Umbilical cord (tissue), 2 donors: ENCODE data around the gene NECTIN1. TPM values are rescaled to one million over a fixed set of nuclear protein-coding genes. Genes with fewer than 3 reads are reported as not detected.
A peak's percentile ranks its signal among the peaks of the same experiment; 100 is the strongest.
"Not testable (repeated sequence)": the region's sequence is repeated elsewhere in the genome, so short reads cannot be mapped to it uniquely, and the experiment has no call there.

Experiments
- DNase-seq: peaks from one replicate; pipeline ENCODE4 v3.0.0-alpha.2; 2015; ENCODE audit warnings: low spot score
- total RNA-seq: library from RNA; depleted of rRNA; stranded (reverse); fragments of >200 nt; gene quantifications from one replicate; pipeline ENCODE4 v1.2.3, GENCODE V29; 2014; ENCODE audit warnings: low replicate concordance; ENCODE audit not compliant: insufficient read depth

NECTIN1 gene
- total RNA-seq, 1 donor from 2014 or later, result 4.1 TPM

DNA sequence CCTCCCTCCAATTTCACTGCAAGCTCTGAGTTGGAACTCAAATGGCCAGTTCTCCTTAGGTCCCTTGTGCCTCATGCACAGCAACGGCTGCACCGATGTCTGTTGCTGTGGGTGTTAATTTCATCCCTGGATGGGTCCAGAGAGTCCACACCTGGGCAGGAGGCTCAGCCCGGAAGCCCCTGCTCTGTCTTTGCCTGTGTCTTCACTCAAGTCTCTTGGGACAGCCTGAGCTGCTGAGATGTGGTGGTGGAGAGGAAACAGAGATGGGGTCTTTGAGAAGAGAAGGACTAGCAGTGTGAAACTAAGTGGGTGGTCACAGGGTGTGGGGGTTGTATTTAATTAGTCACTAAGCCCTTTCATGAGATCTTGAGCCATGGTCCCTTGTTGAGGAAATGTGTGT, 109.3 kb downstream of the NECTIN1 start:
- no peak for DNase-seq

DNA sequence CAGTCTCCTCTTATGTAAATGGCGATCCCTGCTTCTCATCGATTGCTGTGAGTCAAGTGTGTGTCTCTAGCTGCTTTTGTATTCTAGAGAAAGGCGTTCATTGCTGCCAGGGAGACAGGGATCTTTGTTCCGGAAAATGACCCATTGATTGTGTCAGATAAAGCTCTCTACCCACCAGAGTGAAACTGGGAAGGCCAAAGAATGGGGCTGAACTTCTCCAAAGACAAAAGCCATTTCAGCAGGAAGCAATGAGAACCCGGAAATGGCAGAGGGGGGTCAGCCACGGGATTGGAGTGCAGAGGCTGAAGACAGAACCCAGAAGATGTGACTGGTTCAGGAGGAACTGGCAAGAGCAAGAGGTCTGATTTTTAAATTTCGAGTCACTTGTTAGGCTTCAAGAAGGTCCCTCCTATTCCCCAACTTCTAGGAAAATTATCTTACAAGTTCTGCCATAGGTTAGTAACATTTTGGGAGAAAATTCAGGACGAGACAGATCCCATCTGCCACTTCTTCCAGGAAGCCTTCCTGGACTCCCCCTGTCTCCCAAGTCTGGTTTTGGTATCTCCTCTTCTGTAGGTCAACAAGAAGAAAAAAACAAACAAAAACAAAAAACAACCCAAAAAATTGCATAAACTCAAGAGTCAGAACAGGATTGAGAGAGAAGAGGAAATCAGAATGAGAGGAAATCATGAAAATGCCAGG, 110.6 kb downstream of the NECTIN1 start:
- peak; percentile 44 for DNase-seq

- DNase-seq, result peak; percentile 19
These were observed 111.7 kb downstream of the NECTIN1 start for GRCh38 chr11:119617340-119617713.

DNA sequence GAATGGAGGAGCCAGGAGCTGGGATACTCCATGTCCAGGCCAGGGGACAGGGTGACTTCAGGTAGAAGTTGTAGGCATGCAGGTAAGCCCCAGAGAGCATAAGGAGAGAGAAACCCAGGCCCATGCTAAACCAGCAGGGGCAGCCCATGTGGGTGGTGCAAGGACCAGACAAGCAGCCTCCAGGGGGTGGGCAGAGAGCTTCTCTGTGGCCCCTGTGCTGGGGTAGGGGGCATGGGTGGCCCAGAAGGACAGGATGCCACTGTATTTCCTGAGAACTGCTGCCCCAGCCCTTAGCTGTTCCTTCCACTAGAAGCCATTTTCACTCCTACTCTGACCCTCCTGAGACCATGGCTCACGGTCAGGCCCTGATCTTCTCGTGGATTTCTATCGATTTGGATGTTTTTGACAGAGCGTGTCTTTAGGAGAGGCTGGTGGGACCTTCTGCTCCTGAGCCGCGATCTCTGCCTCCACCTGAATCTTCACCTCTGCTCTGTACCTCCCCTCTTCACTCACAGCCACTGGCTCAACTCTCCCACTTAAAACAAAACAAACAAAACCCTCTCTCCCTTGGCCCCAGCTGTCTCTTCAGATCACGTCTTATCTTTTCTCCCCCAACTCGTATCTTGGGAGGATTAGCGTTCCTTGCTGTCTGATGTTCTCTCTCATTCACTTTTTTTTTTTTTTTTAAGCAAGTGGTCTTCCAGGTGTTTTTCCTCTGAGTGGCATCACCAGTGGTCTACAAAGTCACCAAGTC, 112.2 kb downstream of the NECTIN1 start:
- DNase-seq, result peak; percentile 36

GRCh38 chr11:119615882-119616196, 113.2 kb downstream of the NECTIN1 start:
- DNase-seq, result no peak

- DNase-seq, result peak; percentile 88
These were observed 113.8 kb downstream of the NECTIN1 start for GRCh38 chr11:119615003-119615881.

DNA sequence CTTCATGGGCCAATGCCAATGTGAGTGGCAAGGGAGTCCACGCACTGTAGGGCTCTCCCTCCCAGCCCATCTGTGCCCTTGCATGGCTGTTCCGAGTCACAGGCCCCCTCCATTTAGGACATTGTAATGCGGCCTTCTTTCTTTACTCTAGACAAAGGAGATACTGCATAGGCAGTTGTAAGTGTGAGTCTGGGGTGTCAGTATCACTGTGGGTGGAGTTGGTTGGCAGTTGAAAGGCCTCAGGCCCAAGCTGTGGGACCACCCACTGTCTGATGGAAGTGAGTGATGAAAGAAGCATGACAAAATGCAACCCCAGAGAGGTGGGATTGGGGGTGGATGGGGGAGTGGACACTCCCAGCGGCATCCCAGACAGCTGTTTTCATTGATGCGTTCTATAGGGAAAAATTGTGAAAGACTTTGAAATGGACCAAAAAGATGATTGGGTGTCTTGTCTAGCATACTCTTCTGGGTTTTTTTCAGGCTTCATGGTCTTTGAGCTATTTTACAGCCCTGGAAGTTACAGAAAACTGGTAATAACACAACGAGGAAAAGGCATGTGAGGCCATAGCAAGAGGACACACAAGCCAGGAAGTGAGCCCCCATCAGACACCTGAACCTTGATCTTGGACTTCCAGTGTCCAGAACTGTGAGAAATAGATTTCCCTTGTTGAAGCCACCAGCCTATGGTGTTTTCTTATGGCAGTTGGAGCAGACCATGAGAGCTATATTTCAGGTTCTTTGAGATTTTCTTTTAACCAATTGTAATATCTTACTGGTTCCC, 114.6 kb downstream of the NECTIN1 start:
- no peak for DNase-seq

DNA sequence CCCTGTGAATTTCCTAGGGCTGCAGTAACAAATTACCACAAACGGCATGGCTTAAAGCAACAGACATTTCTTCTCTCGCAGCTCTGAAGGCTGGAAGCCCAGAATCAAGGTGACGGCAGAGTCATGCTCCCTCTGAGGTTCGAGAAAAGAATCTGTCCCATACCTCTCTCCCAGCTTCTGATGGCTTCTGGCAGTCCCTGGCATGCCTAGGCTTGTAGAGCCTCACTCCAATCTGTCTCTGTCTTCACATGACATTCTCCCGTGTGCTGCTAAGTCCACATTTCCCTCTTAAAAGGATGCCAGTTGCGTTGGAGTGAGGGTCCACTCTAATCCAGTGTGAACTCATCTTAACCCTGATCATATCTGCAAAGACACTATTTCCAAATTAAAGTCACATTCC, 116.2 kb downstream of the NECTIN1 start:
- DNase-seq, result no peak

- DNase-seq, result no peak
These were observed 118.1 kb downstream of the NECTIN1 start for GRCh38 chr11:119610836-119611426.

DNA sequence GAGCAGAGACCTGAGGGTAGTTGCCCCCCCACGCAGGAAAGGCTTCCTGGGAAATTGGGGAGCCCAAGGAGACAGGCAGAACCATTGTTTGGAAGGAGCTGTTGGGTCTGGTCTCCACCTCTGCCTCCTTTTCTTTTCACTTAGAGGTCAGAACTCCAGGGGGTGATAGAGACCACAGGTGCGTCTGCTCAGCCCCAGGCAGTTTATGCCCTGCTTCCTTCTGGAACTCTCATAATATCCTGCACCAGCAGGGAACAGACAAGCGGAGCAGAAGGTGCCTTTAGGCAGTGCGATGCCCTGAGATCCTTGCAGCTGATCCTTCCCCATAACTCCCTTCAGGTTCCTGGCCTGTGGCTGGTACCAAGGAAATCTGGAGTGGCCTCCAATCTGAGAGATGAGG, 120.2 kb downstream of the NECTIN1 start:
- no peak for DNase-seq

- no peak for DNase-seq
These were observed 120.8 kb downstream of the NECTIN1 start for GRCh38 chr11:119608201-119608600.

DNA sequence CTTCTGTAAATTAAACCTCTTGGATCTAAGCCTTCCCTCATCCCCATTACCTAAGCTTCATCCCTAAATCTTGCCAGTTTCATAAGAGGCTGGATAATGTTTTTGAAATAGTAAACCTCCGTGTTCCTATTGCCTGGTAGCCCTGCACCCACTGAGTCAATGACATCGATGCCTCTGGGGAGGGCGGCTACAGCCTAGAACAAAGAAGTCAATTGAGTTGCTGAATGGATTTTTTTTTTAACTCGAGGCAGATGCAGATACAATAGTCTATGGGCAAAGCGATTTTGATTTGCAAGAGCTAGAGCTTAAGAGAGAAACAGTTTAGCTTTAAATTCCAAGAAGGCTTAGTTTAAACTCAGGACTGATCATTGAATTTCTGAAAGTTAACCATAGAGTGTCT, 121.3 kb downstream of the NECTIN1 start:
- no peak for DNase-seq

DNA sequence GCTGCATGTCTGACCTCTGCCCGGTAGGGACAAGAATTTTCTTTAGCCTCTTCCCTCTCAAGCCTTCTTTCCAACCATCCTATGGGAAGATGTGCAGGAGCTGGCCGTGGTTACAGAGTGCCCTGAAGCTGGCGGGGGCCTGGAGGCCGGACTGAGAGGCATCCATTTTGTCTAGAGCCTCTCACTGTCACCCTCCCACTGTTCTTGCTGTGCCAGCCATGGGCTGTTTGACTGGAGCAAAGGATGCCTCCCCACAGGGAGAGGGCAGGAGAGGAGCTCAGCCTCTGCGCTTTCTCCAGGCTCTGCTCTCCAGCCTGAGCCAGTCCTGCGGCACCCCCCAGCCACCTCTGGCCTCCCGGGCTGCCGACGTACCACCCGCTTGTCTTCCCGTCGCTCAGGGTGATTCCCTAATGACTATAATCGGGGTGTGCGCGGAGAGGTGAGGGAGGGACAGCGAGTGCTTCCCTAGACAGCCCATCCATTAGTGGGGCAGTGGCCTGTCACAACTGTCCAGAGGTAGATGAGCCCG, 123.8 kb downstream of the NECTIN1 start:
- no peak for DNase-seq

DNA sequence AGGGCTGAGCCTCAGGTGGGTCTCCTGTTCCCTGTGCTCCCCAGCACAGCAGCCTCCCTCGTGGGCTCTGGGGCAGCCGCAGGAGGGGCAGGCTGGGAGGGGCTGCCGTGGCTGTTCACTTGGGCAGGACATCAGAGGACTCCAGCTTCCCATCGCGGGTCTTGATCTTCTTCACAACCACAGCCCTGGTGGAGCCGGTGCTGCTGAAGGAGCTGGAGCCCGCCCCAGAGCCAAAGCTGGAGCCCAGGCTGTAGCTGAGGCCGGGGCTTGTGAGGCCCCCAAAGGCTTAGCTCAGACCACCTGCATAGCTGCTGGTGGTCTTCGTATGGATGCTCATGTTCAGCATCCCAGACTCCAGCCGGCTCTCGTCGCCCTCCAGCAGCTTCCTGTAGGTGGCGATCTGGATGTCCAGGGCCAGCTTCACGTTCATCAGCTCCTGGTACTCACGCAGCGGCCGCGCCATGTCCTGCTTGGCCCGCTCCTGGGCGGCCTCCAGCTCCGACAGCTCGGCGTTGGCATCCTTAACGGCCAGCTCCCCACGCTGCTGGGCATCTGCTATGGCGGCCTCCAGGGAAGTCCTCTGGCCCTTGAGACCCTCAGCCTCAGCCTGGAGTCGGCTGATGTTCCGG, 126.1 kb downstream of the NECTIN1 start:
- no peak for DNase-seq

GRCh38 chr11:119599864-119600541, 129.0 kb downstream of the NECTIN1 start:
- no peak for DNase-seq

- DNase-seq, result not testable (repeated sequence)
These were observed 133.1 kb downstream of the NECTIN1 start for GRCh38 chr11:119595941-119596340.

DNA sequence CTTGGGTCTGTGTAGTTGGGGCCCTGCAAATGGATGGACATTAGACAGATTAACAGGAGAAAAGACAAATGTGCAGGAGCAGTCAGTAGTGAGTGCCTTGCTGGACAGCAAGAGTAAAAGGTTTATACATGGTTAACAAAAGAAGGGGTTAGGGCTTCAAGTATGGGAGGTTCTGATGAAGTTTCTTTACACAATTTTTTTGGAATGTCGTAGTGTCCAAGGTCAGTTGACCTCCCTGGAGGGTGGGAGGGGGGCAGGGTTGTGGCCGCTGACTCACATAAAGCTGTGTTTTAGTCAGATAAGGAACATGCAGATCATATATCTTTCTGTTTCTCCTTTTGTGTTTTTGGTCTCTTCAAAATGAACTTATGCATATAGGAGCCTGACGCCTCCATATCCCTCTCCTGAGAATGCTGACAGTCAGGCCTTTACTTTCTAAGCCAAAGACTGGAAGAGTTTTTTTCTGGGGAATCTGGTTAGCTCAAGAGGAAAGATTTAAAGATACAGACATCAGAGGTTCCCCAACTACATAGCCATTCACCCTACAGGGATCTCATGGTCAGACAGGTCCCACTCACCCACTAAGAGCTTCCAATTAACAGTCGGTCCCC, 134.3 kb downstream of the NECTIN1 start:
- peak; percentile 58 for DNase-seq

- no peak for DNase-seq
These were observed 135.7 kb downstream of the NECTIN1 start for GRCh38 chr11:119593346-119593745.

DNA sequence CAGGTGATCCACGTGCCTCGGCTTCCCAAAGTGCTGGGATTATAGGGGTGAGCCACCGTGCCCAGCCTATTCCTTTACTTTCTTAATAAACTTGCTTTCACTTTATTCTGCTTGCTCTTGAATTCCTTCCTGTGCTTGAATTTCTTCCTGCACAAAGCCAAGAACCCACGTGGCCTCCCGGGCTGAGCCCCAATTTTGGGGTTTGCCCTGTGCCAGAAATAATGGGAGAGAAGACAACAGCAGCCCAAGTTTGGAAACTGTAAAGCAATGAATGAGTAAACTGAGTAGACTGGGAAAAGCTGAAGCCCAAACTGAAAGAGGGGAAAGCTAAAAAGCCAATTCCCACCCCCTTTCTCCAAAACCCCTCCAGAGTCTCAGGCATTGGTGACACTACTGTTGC, 136.4 kb downstream of the NECTIN1 start:
- DNase-seq, result no peak
